Measurements from ENCODE around the gene POLR3G. TPM values are rescaled to one million over a fixed set of nuclear protein-coding genes. Genes with fewer than 3 reads are reported as not detected.

The POLR3G gene
- total and polyA plus RNA-seq, 2 of the 13 experiments (the other 11 are each of a cell fraction or from before 2014, with no cell fraction given): 1.2 to 7.3 TPM

GRCh38 chr5:90474235-90475107 is at the start of gene POLR3G, which contains the start of gene MBLAC2 (continued):
- TF ChIP-seq, protein P1, sequence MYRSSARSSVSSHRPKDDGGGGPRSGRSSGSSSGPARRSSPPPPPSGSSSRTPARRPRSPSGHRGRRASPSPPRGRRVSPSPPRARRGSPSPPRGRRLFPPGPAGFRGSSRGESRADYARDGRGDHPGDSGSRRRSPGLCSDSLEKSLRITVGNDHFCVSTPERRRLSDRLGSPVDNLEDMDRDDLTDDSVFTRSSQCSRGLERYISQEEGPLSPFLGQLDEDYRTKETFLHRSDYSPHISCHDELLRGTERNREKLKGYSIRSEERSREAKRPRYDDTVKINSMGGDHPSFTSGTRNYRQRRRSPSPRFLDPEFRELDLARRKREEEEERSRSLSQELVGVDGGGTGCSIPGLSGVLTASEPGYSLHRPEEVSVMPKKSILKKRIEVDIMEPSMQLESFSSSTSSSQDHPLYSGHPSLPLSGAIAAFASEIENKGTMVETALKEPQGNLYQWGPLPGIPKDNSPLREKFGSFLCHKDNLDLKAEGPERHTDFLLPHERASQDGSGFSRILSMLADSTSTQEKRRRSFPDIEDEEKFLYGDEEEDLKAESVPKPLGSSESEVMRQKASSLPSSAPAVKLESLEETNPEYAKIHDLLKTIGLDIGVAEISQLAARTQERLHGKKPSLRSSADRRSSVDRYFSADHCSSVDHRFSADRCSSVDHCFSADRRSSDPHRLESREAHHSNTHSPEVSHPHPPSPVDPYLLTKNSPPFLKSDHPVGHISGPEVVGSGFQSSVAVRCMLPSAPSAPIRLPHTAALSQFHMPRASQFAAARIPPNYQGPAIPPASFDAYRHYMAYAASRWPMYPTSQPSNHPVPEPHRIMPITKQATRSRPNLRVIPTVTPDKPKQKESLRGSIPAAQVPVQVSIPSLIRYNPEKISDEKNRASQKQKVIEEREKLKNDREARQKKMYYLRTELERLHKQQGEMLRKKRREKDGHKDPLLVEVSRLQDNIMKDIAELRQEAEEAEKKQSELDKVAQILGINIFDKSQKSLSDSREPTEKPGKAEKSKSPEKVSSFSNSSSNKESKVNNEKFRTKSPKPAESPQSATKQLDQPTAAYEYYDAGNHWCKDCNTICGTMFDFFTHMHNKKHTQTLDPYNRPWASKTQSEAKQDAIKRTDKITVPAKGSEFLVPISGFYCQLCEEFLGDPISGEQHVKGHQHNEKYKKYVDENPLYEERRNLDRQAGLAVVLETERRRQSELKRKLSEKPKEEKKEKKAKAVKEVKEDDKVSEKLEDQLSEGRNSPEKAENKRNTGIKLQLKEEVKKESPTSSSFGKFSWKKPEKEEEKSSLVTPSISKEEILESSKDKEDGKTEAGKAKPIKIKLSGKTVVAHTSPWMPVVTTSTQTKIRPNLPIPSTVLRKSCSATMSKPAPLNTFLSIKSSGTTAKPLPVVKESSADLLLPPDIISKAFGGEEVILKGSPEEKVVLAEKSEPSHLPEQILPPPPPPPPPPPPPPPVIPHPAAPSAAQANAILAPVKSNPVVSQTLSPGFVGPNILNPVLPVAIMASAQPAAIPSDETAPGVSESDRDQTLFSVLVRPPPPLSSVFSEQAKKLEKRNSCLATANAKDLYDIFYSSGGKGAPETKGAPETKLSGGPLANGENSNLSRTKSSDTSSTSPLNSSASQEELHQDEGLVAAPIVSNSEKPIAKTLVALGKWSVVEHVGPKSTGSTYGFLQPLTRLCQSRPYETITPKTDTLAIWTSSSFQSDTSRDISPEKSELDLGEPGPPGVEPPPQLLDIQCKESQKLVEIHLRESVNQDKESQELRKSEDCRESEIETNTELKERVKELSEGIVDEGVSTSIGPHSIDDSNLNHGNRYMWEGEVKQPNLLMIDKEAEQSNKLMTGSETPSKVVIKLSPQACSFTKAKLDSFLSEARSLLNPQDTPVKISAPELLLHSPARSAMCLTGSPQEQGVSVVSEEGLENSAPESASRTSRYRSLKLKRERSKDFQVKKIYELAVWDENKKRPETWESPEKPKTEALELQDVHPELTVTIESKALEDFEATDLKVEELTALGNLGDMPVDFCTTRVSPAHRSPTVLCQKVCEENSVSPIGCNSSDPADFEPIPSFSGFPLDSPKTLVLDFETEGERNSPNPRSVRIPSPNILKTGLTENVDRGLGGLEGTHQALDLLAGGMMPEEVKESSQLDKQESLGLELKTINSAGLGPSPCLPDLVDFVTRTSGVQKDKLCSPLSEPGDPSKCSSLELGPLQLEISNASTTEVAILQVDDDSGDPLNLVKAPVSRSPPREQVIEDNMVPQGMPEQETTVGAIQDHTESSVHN (CRISPR knock-in tag; IDR thresholded peaks at IDR 0.05): no peak
- TF ChIP-seq ZNF205 (CRISPR knock-in tag; IDR thresholded peaks at IDR 0.05) (no peak), ZFYVE20 (CRISPR knock-in tag; IDR thresholded peaks at IDR 0.05; ENCODE audit: borderline replicate concordance, low read depth) (no peak), HMG20A (CRISPR knock-in tag; IDR thresholded peaks at IDR 0.05; ENCODE audit: borderline replicate concordance) (peak; percentile 41; the same call in 1 of the 2 replicates), MAF1 (CRISPR knock-in tag; IDR thresholded peaks at IDR 0.05; ENCODE audit: borderline replicate concordance) (no peak), SP2 (CRISPR knock-in tag; IDR thresholded peaks at IDR 0.05) (peak; percentile 61), FOXO1 (CRISPR knock-in tag; IDR thresholded peaks at IDR 0.05) (no peak; the same call in 1 of the 2 replicates), SKIL (CRISPR knock-in tag; IDR thresholded peaks at IDR 0.05; ENCODE audit: borderline replicate concordance) (no peak), TRIM22 (IDR thresholded peaks at IDR 0.05) (no peak), HES4 (CRISPR knock-in tag; IDR thresholded peaks at IDR 0.05; ENCODE audit: borderline replicate concordance) (peak; percentile 81), EED (CRISPR knock-in tag; IDR thresholded peaks at IDR 0.05) (peak; percentile 26; the same call in 1 of the 2 replicates)
- TF ChIP-seq, protein P2, sequence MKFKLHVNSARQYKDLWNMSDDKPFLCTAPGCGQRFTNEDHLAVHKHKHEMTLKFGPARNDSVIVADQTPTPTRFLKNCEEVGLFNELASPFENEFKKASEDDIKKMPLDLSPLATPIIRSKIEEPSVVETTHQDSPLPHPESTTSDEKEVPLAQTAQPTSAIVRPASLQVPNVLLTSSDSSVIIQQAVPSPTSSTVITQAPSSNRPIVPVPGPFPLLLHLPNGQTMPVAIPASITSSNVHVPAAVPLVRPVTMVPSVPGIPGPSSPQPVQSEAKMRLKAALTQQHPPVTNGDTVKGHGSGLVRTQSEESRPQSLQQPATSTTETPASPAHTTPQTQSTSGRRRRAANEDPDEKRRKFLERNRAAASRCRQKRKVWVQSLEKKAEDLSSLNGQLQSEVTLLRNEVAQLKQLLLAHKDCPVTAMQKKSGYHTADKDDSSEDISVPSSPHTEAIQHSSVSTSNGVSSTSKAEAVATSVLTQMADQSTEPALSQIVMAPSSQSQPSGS (CRISPR knock-in tag; IDR thresholded peaks at IDR 0.05): no peak

Measured in HepG2 (cell line).